Choroid plexus epithelial cell (primary cell): ENCODE measurements around the gene FCRLA.
"Not testable (repeated sequence)": the region's sequence is repeated elsewhere in the genome, so short reads cannot be mapped to it uniquely, and the experiment has no call there.

Source experiments
- DNase-seq: peaks from one replicate; pipeline ENCODE4 v3.0.0-alpha.2; 2010; ENCODE audit warnings: low read depth
- H3K4me3 ChIP-seq: 2 replicates; pipeline ENCODE4 v1.5.1; 2011; ENCODE audit warnings: low read depth, mild to moderate bottlenecking, control low read depth, low read length, moderate library complexity
- TF ChIP-seq, protein P1 (sequence below): conservative IDR thresholded peaks from 2 replicates; pipeline ENCODE4 v1.5.1; 2011; ENCODE audit warnings: low read depth, mild to moderate bottlenecking, control low read depth, inconsistent platforms, low read length, moderate library complexity

FCRLA gene

DNA sequence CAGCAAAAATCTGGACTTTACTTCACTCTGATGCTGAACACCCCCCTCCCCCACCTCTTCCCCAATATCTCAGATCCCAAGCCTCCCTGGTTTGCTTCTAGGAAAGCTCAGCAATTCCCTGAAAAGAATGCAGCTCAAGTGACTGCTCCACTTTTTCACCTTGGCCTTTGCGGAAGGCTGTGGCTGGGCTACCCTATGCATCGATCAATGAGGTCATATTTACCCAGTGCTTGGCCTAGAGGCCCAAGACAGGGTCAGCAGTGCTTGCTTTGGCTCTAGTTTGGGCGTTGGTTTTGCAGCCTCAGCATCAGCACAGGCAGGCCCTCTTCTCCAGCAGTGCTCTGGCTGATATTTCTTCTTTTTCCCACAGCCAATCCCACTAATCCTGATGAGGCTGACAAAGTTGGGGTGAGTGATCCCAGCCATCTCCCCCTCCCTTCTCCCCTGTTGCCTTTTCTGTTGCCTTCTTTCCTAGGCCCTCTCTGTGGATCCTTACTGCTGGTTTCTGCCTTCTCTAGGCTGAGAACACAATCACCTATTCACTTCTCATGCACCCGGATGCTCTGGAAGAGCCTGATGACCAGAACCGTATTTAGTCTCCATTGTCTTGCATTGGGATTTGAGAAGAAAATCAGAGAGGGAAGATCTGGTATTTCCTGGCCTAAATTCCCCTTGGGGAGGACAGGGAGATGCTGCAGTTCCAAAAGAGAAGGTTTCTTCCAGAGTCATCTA is 29.9 kb upstream of the FCRLA start:
- TF ChIP-seq, protein P1, sequence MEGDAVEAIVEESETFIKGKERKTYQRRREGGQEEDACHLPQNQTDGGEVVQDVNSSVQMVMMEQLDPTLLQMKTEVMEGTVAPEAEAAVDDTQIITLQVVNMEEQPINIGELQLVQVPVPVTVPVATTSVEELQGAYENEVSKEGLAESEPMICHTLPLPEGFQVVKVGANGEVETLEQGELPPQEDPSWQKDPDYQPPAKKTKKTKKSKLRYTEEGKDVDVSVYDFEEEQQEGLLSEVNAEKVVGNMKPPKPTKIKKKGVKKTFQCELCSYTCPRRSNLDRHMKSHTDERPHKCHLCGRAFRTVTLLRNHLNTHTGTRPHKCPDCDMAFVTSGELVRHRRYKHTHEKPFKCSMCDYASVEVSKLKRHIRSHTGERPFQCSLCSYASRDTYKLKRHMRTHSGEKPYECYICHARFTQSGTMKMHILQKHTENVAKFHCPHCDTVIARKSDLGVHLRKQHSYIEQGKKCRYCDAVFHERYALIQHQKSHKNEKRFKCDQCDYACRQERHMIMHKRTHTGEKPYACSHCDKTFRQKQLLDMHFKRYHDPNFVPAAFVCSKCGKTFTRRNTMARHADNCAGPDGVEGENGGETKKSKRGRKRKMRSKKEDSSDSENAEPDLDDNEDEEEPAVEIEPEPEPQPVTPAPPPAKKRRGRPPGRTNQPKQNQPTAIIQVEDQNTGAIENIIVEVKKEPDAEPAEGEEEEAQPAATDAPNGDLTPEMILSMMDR, result no peak
- DNase-seq, result no peak
- no peak overlapping the region for H3K4me3 ChIP-seq

DNA sequence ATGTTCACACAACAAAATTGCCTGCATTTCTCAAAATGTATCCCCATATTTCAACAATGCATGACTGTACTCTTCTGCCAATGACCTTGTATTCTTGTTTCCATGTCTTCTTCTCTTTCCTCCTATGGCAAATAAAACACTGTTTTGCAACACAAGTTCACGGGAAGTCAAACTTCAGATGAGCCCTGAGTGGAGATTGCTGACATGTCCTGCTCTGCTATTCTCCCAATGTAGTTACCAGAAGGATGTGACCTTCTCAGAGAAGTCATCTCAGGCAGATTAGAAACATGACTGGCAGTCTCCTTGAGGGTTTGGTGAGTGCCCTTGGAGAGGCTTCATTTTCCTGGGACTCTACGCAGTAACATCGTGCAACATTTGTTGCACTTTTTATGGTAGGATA is 28.5 kb upstream of the FCRLA start:
- H3K4me3 ChIP-seq, result no peak overlapping the region
- TF ChIP-seq, protein P1, result no peak
- DNase-seq, result no peak

DNA sequence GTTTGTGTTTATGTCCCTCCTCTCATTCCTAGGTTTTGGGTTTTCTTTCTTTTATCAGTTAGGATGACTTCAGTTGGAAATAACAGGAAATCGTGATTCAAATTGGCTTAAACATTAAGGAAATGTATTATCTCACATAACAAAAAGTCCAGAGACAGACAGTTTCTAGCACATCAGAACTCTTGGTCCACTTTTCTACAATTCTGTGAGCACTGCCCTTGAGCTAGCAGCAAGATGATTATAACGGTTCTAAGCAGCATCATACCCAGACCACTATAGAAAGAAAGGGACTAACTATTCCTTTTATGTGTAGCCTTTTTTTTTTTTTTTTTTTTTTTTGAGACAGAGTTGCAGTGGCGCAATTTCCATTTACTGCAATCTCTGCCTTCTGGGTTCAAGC is 25.1 kb upstream of the FCRLA start:
- H3K4me3 ChIP-seq, result no peak overlapping the region
- DNase-seq, result no peak
- TF ChIP-seq, protein P1, result no peak

DNA sequence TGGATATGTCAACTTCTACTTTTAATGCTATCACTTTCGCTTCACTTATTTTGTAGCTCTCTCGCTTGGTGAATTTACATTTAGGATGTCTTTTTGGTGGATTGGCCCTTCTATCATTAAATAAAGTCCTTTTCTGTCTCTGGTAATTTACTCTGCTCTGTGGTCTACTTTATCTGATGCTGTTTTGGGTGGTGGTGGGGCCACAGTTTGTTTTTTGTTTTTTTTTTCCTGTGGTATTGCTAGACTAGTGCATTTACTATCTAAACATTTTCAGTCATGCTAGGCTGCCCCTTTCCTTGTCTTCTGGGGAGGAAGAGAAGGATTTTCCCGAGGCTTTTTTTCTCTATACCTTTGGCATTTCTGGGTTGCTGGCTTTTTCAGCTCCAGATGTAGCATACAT is 18.1 kb upstream of the FCRLA start:
- DNase-seq, result no peak
- TF ChIP-seq, protein P1, result no peak
- no peak overlapping the region for H3K4me3 ChIP-seq

DNA sequence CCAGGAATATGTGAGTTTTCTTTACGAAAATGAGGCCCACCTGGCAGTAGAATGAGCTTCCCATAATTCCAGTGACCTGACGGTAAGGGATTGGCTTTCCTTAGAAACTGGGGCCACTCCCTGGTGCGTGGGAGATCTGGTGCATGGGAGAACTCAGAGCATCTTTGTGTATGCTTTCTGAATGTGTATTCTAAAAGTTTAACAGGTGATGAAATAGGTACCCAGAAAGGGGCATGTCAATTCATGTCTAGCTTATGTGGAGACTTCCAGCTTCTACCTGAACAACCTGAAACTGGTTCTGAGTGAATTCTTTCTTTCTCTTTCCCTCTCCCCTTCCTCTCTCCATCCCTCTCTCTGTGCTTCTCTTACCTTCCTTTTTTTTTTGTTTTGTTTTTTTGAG is 15.2 kb upstream of the FCRLA start:
- TF ChIP-seq, protein P1, result no peak
- no peak overlapping the region for H3K4me3 ChIP-seq
- DNase-seq, result no peak

DNA sequence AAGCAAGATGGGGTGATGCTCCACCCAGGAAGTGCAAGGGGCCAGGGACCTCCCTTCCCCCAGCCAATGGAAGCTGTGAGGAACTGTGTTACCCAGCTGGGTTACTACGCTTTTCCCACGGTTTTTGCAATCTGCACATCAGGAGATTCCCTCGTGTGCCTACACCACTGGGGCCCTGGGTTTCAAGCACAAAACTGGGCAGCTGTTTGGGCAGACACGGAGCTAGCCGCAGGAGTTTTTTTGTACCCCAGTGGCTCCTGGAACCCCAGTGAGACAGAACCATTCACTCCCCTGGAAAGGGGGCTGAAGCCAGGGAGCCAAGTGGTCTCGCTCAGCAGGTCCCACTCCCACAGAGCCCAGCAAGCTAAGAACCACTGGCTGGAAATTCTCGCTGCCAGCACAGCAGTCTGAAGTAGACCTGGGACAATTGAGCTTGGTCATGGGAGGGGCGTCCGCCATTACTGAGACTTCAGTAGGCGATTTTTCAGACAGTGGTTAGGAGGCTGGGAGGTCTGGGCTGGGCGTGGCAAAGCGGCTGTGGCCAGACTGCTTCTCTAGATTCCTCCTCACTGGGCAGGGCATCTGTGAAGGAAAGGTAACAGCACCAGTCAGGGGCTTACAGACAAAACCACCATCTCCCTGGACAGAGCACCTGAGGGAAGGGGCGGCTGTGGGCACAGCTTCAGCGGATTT is 13.9 kb upstream of the FCRLA start:
- H3K4me3 ChIP-seq, DNase-seq: not testable (repeated sequence)

DNA sequence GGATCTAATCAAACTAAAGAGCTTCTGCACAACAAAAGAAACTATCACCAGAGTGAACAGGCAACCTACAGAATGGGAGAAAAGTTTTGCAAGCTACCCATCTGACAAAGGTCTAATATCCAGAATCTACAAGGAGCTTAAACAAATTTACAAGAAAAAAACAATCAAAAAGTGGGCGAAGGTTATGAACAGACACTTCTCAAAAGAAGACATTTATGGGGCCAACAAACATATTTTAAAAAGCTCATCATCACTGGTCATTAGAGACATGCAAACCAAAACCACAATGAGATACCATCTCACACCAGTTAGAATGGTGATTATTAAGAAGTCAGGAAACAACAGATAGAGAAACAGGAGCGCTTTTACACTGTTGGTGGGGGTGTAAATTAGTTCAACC is 8.7 kb upstream of the FCRLA start:
- not testable (repeated sequence) for DNase-seq, H3K4me3 ChIP-seq

DNA sequence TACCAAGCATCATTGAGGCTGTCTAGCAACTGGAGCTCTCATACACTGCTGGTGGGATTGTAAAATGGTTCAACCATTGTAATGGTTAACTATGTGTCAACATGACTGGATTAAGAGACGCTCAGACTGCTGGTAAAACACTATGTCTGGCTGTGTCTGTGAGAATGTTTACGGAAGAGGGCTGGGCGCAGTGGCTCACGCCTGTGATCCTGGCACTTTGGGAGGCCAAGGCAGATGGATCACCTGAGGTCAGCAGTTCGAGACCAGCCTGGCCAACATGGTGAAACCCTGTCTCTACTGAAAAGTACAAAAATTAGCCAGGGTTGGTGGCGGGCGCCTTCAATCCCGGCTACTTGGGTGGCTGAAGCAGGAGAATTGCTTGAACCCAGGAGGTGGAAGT is 4.8 kb upstream of the FCRLA start:
- H3K4me3 ChIP-seq, result no peak overlapping the region
- no peak for DNase-seq
- TF ChIP-seq, protein P1, result no peak
